ENCODE results near the gene CES5A.

CES5A gene

GRCh38 chr16:55812951-55813350 lies 62.2 kb downstream of the CES5A start:
- H3K23ac ChIP-seq (ENCODE audit: low read depth, low read length, poor library complexity): no peak overlapping the region
- H3K4me2 ChIP-seq (ENCODE audit: insufficient read depth, low read length, poor library complexity, severe bottlenecking): no peak overlapping the region
- DNase-seq (ENCODE audit: low spot score): no peak
- H3K79me1 ChIP-seq (ENCODE audit: low read depth, low read length): no peaks in the 10 kb centered on the region
- H2BK12ac ChIP-seq (ENCODE audit: low read length): no peak overlapping the region
- H3K27ac ChIP-seq (replicated peaks; ENCODE audit: low read length): no peak overlapping the region
- H3K4ac ChIP-seq (ENCODE audit: low read length): no peak overlapping the region
- H3K4me1 ChIP-seq (ENCODE audit: control insufficient read depth in 2 of 2, insufficient read depth in 1 of 2, low read depth in 1 of 2, low read length in 2 of 2): no peaks in the 10 kb centered on the region
- no peak overlapping the region for H3K18ac ChIP-seq (ENCODE audit: low read length)
- H4K91ac ChIP-seq (ENCODE audit: low read depth, low read length, poor library complexity): no peak overlapping the region
- no peak overlapping the region for H4K8ac ChIP-seq (ENCODE audit: low read depth, low read length)
- H3K27me3 ChIP-seq (ENCODE audit: control insufficient read depth in 3 of 3, insufficient read depth in 3 of 3, low read depth in 1 of 3, low read length in 3 of 3): no peaks in the 10 kb centered on the region
- H2BK5ac ChIP-seq (ENCODE audit: low read length): no peak overlapping the region
- no CpG with 5 or more reads among the region's 2 CpGs for WGBS, 2 donors (ENCODE audit: extremely low coverage in 2 of 2, insufficient read length in 2 of 2, insufficient replicate concordance in 1 of 2)
- H3K9me3 ChIP-seq (replicated peaks in 1 of 2; ENCODE audit: control insufficient read depth in 2 of 2, insufficient read depth in 1 of 2, low read depth in 1 of 2, low read length in 2 of 2): no peaks in the 10 kb centered on the region
- H3K36me3 ChIP-seq (replicated peaks in 1 of 2; ENCODE audit: control insufficient read depth in 2 of 2, insufficient read depth in 2 of 2, low read length in 2 of 2): no peaks in the 10 kb centered on the region
- H2AK5ac ChIP-seq (ENCODE audit: low read depth, low read length): no peak overlapping the region
- no peak overlapping the region for H2BK15ac ChIP-seq (ENCODE audit: low read length)
- H3K14ac ChIP-seq (ENCODE audit: low read length): no peak overlapping the region
- no peak overlapping the region for H2BK120ac ChIP-seq (ENCODE audit: low read depth, low read length)
- H2AFZ ChIP-seq (ENCODE audit: low read length): no peak overlapping the region
- no peak overlapping the region for H3K9ac ChIP-seq (ENCODE audit: low read depth, low read length, poor library complexity)
- H3K4me3 ChIP-seq (ENCODE audit: low read length in 2 of 2): no peak overlapping the region

DNA sequence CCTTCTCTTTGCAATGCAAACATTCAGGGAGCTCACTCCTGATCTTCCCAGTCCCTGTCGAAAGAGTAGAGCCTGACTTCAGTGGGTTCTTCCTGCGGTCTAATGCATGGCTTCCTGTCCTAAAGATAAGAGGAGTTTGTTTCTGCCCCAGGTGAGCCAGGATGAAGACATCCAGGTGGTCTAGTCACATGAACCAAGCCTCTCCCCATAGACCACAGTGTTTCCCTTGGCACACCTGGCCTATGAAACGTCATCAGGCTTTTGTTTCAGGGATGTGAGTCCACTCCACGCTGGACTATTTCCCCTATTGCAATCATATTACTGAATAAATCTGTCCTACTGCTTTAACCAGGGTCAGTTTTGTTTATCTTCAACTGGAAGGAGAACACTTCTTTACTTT lies 63.4 kb downstream of the CES5A start:
- no peak overlapping the region for H4K8ac ChIP-seq (ENCODE audit: low read depth, low read length)
- no peak overlapping the region for H4K91ac ChIP-seq (ENCODE audit: low read depth, low read length, poor library complexity)
- WGBS, 2 donors (ENCODE audit: extremely low coverage in 2 of 2, insufficient read length in 2 of 2, insufficient replicate concordance in 1 of 2): no CpG with 5 or more reads among the region's 4 CpGs
- no peak overlapping the region for H2BK120ac ChIP-seq (ENCODE audit: low read depth, low read length)
- no peak overlapping the region for H2AFZ ChIP-seq (ENCODE audit: low read length)
- H2BK15ac ChIP-seq (ENCODE audit: low read length): no peak overlapping the region
- no peaks in the 10 kb centered on the region for H3K9me3 ChIP-seq (replicated peaks in 1 of 2; ENCODE audit: control insufficient read depth in 2 of 2, insufficient read depth in 1 of 2, low read depth in 1 of 2, low read length in 2 of 2)
- H3K14ac ChIP-seq (ENCODE audit: low read length): no peak overlapping the region
- H3K79me1 ChIP-seq (ENCODE audit: low read depth, low read length): no peaks in the 10 kb centered on the region
- DNase-seq (ENCODE audit: low spot score): no peak
- no peak overlapping the region for H3K4me3 ChIP-seq (ENCODE audit: low read length in 2 of 2)
- H3K4me2 ChIP-seq (ENCODE audit: insufficient read depth, low read length, poor library complexity, severe bottlenecking): no peak overlapping the region
- H3K4me1 ChIP-seq (ENCODE audit: control insufficient read depth in 2 of 2, insufficient read depth in 1 of 2, low read depth in 1 of 2, low read length in 2 of 2): no peaks in the 10 kb centered on the region
- no peak overlapping the region for H3K23ac ChIP-seq (ENCODE audit: low read depth, low read length, poor library complexity)
- H3K9ac ChIP-seq (ENCODE audit: low read depth, low read length, poor library complexity): no peak overlapping the region
- H3K36me3 ChIP-seq (replicated peaks in 1 of 2; ENCODE audit: control insufficient read depth in 2 of 2, insufficient read depth in 2 of 2, low read length in 2 of 2): no peaks in the 10 kb centered on the region
- H3K27ac ChIP-seq (replicated peaks; ENCODE audit: low read length): no peak overlapping the region
- H3K27me3 ChIP-seq (ENCODE audit: control insufficient read depth in 3 of 3, insufficient read depth in 3 of 3, low read depth in 1 of 3, low read length in 3 of 3): no peaks in the 10 kb centered on the region
- H3K18ac ChIP-seq (ENCODE audit: low read length): no peak overlapping the region
- no peak overlapping the region for H2BK12ac ChIP-seq (ENCODE audit: low read length)
- no peak overlapping the region for H2AK5ac ChIP-seq (ENCODE audit: low read depth, low read length)
- no peak overlapping the region for H2BK5ac ChIP-seq (ENCODE audit: low read length)
- no peak overlapping the region for H3K4ac ChIP-seq (ENCODE audit: low read length)

DNA sequence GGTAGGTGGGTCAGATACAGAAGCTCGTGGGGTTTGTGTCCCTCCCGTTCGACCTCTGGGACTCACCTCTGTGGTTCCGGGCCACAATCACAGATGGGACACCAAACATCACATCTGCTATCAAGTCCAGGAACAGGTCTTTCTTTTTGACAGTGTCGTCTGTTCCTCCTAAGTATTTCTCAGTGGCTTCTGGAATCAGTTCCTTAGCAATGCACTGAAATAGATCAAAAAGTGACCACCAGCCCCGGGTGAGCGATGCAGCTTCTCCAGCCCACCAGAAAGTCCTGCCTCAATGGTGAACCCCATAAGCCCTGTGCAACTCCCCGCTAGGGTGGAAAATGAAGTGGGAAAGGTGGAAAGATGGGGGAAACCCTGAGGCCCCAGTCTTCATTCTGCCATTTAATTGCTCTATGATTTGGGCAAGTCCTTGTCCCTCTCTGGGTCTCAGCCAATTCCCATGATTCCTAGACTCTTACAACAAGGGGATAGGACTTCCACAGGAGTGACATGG lies 64.7 kb downstream of the CES5A start:
- H3K18ac ChIP-seq (ENCODE audit: low read length): no peak overlapping the region
- no peak overlapping the region for H2BK5ac ChIP-seq (ENCODE audit: low read length)
- no peak overlapping the region for H3K14ac ChIP-seq (ENCODE audit: low read length)
- DNase-seq (ENCODE audit: low spot score): no peak
- no peaks in the 10 kb centered on the region for H3K36me3 ChIP-seq (replicated peaks in 1 of 2; ENCODE audit: control insufficient read depth in 2 of 2, insufficient read depth in 2 of 2, low read length in 2 of 2)
- H3K79me1 ChIP-seq (ENCODE audit: low read depth, low read length): no peaks in the 10 kb centered on the region
- no peak overlapping the region for H4K8ac ChIP-seq (ENCODE audit: low read depth, low read length)
- H3K27ac ChIP-seq (replicated peaks; ENCODE audit: low read length): no peak overlapping the region
- H2BK15ac ChIP-seq (ENCODE audit: low read length): no peak overlapping the region
- H2AFZ ChIP-seq (ENCODE audit: low read length): no peak overlapping the region
- no peak overlapping the region for H3K23ac ChIP-seq (ENCODE audit: low read depth, low read length, poor library complexity)
- H3K4me1 ChIP-seq (ENCODE audit: control insufficient read depth in 2 of 2, insufficient read depth in 1 of 2, low read depth in 1 of 2, low read length in 2 of 2): no peaks in the 10 kb centered on the region
- H3K4ac ChIP-seq (ENCODE audit: low read length): no peak overlapping the region
- H2AK5ac ChIP-seq (ENCODE audit: low read depth, low read length): no peak overlapping the region
- no peak overlapping the region for H3K4me3 ChIP-seq (ENCODE audit: low read length in 2 of 2)
- H2BK120ac ChIP-seq (ENCODE audit: low read depth, low read length): no peak overlapping the region
- no CpG with 5 or more reads among the region's 8 CpGs for WGBS, 2 donors (ENCODE audit: extremely low coverage in 2 of 2, insufficient read length in 2 of 2, insufficient replicate concordance in 1 of 2)
- no peak overlapping the region for H2BK12ac ChIP-seq (ENCODE audit: low read length)
- H3K4me2 ChIP-seq (ENCODE audit: insufficient read depth, low read length, poor library complexity, severe bottlenecking): no peak overlapping the region
- H3K9ac ChIP-seq (ENCODE audit: low read depth, low read length, poor library complexity): no peak overlapping the region
- no peaks in the 10 kb centered on the region for H3K9me3 ChIP-seq (replicated peaks in 1 of 2; ENCODE audit: control insufficient read depth in 2 of 2, insufficient read depth in 1 of 2, low read depth in 1 of 2, low read length in 2 of 2)
- H4K91ac ChIP-seq (ENCODE audit: low read depth, low read length, poor library complexity): no peak overlapping the region
- no peaks in the 10 kb centered on the region for H3K27me3 ChIP-seq (ENCODE audit: control insufficient read depth in 3 of 3, insufficient read depth in 3 of 3, low read depth in 1 of 3, low read length in 3 of 3)

DNA sequence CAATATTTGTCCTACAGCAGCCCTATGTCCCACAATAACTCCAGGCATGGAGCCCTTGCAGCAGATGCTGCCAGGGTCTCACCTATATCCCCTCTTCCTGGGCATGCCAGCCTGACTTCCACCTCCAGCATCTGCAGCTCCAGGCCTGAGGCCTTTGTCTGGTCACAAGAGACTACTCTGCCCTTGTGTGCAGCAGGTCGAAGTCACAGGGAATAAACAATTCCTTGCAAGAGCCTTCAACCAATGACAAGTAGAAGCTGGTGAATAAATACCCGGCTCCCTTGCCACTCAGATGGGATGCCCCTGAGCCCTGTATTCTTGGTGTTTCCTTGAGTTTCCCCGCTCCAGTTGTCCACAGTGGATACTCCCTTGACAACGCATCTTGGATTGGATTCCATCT lies 65.3 kb downstream of the CES5A start:
- Histone ChIP-seq H2BK120ac (ENCODE audit: low read depth, low read length) (no peak overlapping the region), H4K91ac (ENCODE audit: low read depth, low read length, poor library complexity) (no peak overlapping the region), H3K4me2 (ENCODE audit: insufficient read depth, low read length, poor library complexity, severe bottlenecking) (no peak overlapping the region), H3K36me3 (replicated peaks in 1 of 2; ENCODE audit: control insufficient read depth in 2 of 2, insufficient read depth in 2 of 2, low read length in 2 of 2) (no peaks in the 10 kb centered on the region), H3K18ac (ENCODE audit: low read length) (no peak overlapping the region), H2BK15ac (ENCODE audit: low read length) (no peak overlapping the region), H3K4me3 (ENCODE audit: low read length in 2 of 2) (no peak overlapping the region), H3K4me1 (ENCODE audit: control insufficient read depth in 2 of 2, insufficient read depth in 1 of 2, low read depth in 1 of 2, low read length in 2 of 2) (no peaks in the 10 kb centered on the region), H4K8ac (ENCODE audit: low read depth, low read length) (no peak overlapping the region), H3K27me3 (ENCODE audit: control insufficient read depth in 3 of 3, insufficient read depth in 3 of 3, low read depth in 1 of 3, low read length in 3 of 3) (no peaks in the 10 kb centered on the region), H3K14ac (ENCODE audit: low read length) (no peak overlapping the region), H3K9me3 (replicated peaks in 1 of 2; ENCODE audit: control insufficient read depth in 2 of 2, insufficient read depth in 1 of 2, low read depth in 1 of 2, low read length in 2 of 2) (no peaks in the 10 kb centered on the region), H3K79me1 (ENCODE audit: low read depth, low read length) (no peaks in the 10 kb centered on the region), H3K9ac (ENCODE audit: low read depth, low read length, poor library complexity) (no peak overlapping the region), H3K4ac (ENCODE audit: low read length) (no peak overlapping the region), H3K27ac (replicated peaks; ENCODE audit: low read length) (no peak overlapping the region), H2AFZ (ENCODE audit: low read length) (no peak overlapping the region), H2BK12ac (ENCODE audit: low read length) (no peak overlapping the region), H3K23ac (ENCODE audit: low read depth, low read length, poor library complexity) (no peak overlapping the region), H2AK5ac (ENCODE audit: low read depth, low read length) (no peak overlapping the region), H2BK5ac (ENCODE audit: low read length) (no peak overlapping the region)
- WGBS, 2 donors (ENCODE audit: extremely low coverage in 2 of 2, insufficient read length in 2 of 2, insufficient replicate concordance in 1 of 2): no CpG with 5 or more reads among the region's 4 CpGs
- DNase-seq (ENCODE audit: low spot score): no peak

Data from neuronal stem cell (in vitro differentiated cells).